NCI-H1417 treated with DMSO at 0.1 percent for 48 hours (cell line): ENCODE measurements around the gene SLC7A9.

Experiments used
- DNase-seq: peaks from one replicate; lab custom pipeline; 2025; lab: John Stamatoyannopoulos, UW

The SLC7A9 gene

GRCh38 chr19:32824916-32825608 is 44.5 kb downstream of the SLC7A9 start:
- DNase-seq = no peak

GRCh38 chr19:32824191-32824751 is 45.3 kb downstream of the SLC7A9 start:
- DNase-seq = no peak

GRCh38 chr19:32823747-32824102 is 45.8 kb downstream of the SLC7A9 start:
- DNase-seq = no peak

GRCh38 chr19:32822916-32823746 is 46.4 kb downstream of the SLC7A9 start:
- DNase-seq = no peak

GRCh38 chr19:32819419-32820400 is 49.9 kb downstream of the SLC7A9 start:
- DNase-seq = no peak

- no peak for DNase-seq
Observed at GRCh38 chr19:32818536-32818935, 51.0 kb downstream of the SLC7A9 start.

GRCh38 chr19:32817569-32818476 is 51.7 kb downstream of the SLC7A9 start:
- no peak for DNase-seq

- no peak for DNase-seq
Observed at GRCh38 chr19:32816555-32817099, 52.9 kb downstream of the SLC7A9 start.

GRCh38 chr19:32814624-32815023 is 54.9 kb downstream of the SLC7A9 start:
- DNase-seq = no peak

GRCh38 chr19:32813862-32814425 is 55.6 kb downstream of the SLC7A9 start:
- no peak for DNase-seq

GRCh38 chr19:32812571-32812970 is 57.0 kb downstream of the SLC7A9 start:
- DNase-seq = no peak

GRCh38 chr19:32812036-32812435 is 57.5 kb downstream of the SLC7A9 start:
- DNase-seq = no peak

- DNase-seq = no peak
Observed at GRCh38 chr19:32811151-32811550, 58.4 kb downstream of the SLC7A9 start.

GRCh38 chr19:32810452-32810851 is 59.1 kb downstream of the SLC7A9 start:
- no peak for DNase-seq

GRCh38 chr19:32809754-32810153 is 59.8 kb downstream of the SLC7A9 start:
- DNase-seq = no peak

- DNase-seq = no peak
Observed at GRCh38 chr19:32809254-32809653, 60.3 kb downstream of the SLC7A9 start.

- no peak for DNase-seq
Observed at GRCh38 chr19:32808236-32808635, 61.3 kb downstream of the SLC7A9 start.

GRCh38 chr19:32802840-32803239 is 66.7 kb downstream of the SLC7A9 start:
- no peak for DNase-seq

GRCh38 chr19:32800754-32801153 is 68.8 kb downstream of the SLC7A9 start:
- DNase-seq = no peak

GRCh38 chr19:32800191-32800590 is 69.4 kb downstream of the SLC7A9 start:
- DNase-seq = no peak
